T-helper 1 cell treated with Interleukin-12 subunit alpha and Interleukin-12 subunit beta and Interleukin-4 antibody, amounts not matched to agents 30 μg/mL and 1 μg/mL, for 36 hours (primary cell): ENCODE measurements around the gene NPB.
A peak's percentile ranks its signal among the peaks of the same experiment; 100 is the strongest.
"Not testable (repeated sequence)": the region's sequence is repeated elsewhere in the genome, so short reads cannot be mapped to it uniquely, and the experiment has no call there.

Experiments used
- H3K27ac Mint-ChIP-seq: one replicate; pipeline ENCODE4 v1.8.0; 2021; ENCODE audit warnings: mild to moderate bottlenecking, mixed read lengths
- H3K27me3 Mint-ChIP-seq: one replicate; pipeline ENCODE4 v1.8.0; 2021; ENCODE audit warnings: low read depth, mixed read lengths
- H3K36me3 Mint-ChIP-seq: one replicate; pipeline ENCODE4 v1.8.0; 2021; ENCODE audit warnings: low read depth, mixed read lengths
- H3K4me1 Mint-ChIP-seq: one replicate; pipeline ENCODE4 v1.8.0; 2021; ENCODE audit warnings: low read depth, mixed read lengths
- H3K4me3 Mint-ChIP-seq: one replicate; pipeline ENCODE4 v1.8.0; 2021; ENCODE audit warnings: mild to moderate bottlenecking, moderate library complexity, mixed read lengths
- H3K9me3 Mint-ChIP-seq: one replicate; pipeline ENCODE4 v1.8.0; 2021; ENCODE audit warnings: mixed read lengths

The NPB gene

DNA sequence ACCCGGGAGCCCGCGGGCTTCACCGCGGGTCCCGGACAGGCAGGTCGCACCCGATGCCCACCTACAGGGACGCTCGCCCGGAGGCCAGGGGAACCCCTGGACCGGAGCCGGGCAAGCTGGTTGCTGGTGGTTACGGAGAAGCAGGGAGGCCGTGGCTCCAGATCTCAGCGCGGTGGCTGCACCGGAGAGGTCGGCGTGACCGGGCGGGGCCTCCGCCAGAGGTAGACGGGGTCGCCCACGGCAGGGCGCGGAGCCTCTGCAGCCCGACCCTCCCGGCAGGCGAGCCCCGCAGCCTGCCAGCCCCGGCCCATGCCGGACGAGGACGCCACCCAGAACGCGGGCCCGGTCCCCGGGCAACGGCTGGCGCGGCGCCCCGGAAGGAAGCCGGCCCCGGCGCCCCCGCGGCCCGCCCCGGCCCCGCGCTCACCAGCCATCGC, 8.8 kb downstream of the NPB start:
- no peaks in the 10 kb centered on the region for H3K9me3 Mint-ChIP-seq
- peak overlapping the region; percentile 55 for H3K27ac Mint-ChIP-seq
- H3K4me1 Mint-ChIP-seq: peaks cover 14% of the 10 kb centered on the region
- H3K36me3 Mint-ChIP-seq: peaks cover 14% of the 10 kb centered on the region
- H3K4me3 Mint-ChIP-seq: peak overlapping the region; percentile 82
- no peaks in the 10 kb centered on the region for H3K27me3 Mint-ChIP-seq

DNA sequence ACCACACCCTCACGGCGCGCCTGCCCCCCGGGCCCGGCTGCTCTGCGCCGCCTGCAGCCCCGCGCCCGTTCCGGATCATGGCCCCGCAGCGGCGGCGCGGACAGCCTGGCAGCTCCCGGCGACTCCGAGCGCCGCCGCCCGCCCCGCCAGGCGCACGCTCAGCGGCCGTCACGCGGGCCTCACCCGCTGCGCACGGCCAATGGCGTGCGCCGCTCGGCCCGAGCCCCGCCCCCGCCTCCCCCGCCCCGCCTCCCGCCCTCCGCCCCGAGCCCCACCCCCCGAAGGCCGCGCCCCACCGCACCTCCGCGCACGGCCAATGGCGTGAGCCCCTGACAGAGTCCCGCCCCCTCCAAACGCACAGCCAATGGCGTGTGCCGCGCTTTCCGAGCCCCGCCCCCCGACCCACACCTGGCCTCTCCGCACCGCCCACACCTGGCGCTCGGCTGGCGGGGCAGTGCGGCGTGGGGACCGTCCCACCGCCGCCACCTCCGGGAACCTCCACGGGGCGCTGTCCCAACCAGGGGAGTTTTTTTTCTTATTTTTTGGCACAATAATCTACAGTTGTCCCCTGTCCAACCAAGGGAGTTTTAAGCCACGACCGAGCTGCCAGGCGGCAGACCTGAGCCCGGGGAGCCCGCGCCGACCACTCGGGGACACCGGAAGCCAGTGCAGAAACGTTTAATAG, 9.4 kb downstream of the NPB start, which contains the start of gene PCYT2:
PCYT2 (minus strand) TSS at position 123 of the 685 bp plus-strand sequence; CDS start at position 79, 44 bp downstream.
- H3K27ac Mint-ChIP-seq: peak within 1 kb of the TSS; percentile 55
- H3K4me1 Mint-ChIP-seq: peaks cover 15% of the 10 kb centered on the region
- H3K36me3 Mint-ChIP-seq: peaks cover 17% of the 10 kb centered on the region
- H3K9me3 Mint-ChIP-seq: no peaks in the 10 kb centered on the region
- H3K27me3 Mint-ChIP-seq: no peaks in the 10 kb centered on the region
- peak within 1 kb of the TSS; percentile 82 for H3K4me3 Mint-ChIP-seq

GRCh38 chr17:81911969-81912368, 9.9 kb downstream of the NPB start:
- peaks cover 19% of the 10 kb centered on the region for H3K36me3 Mint-ChIP-seq
- no peak overlapping the region for H3K27ac Mint-ChIP-seq
- H3K27me3 Mint-ChIP-seq: no peaks in the 10 kb centered on the region
- H3K4me3 Mint-ChIP-seq: peak overlapping the region; percentile 70
- peaks cover 21% of the 10 kb centered on the region for H3K4me1 Mint-ChIP-seq
- H3K9me3 Mint-ChIP-seq: no peaks in the 10 kb centered on the region

DNA sequence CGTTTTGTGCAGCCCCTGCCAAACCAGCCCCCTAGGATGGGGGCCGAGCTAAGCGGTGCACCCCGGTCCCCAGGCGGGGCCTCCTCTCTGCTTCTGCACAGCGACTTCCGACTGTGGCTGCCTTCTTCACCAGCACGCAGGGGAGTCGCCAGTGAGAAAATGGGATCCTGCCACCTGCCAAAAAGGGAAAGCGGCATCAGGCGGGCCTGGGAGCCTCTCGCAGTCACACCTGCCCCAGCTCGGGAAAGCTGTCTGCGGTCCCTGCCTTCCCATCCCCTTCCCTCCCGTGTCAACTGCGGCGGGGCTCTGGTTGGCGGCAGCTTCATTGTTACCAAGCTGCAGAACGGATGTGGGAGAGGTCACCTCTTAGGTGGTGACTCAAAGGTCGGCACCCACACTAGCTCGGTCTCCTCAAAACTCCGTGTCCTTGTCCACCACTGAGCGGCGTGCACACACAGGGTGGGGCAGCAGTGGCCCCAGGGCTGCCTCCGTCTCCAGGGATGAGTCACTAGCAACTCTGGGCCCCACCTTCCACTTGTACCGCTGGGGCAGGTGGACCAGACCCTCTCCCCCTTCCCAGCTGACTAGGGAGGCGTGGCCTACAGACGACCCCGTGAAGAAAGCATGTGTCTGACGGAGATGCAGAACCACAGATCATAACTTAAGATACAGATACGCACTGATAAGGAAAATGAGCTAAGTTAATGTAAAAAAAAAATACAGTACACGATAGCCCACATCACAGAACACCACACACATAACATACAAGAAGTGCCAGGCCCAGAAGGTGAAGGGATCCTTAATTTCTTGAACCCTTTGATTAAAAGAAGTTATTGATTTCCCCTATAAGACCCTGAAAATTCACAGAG, 10.6 kb downstream of the NPB start:
- no peaks in the 10 kb centered on the region for H3K27me3 Mint-ChIP-seq
- no peaks in the 10 kb centered on the region for H3K9me3 Mint-ChIP-seq
- H3K4me1 Mint-ChIP-seq: peaks cover 25% of the 10 kb centered on the region
- no peak overlapping the region for H3K27ac Mint-ChIP-seq
- no peak overlapping the region for H3K4me3 Mint-ChIP-seq
- H3K36me3 Mint-ChIP-seq: peaks cover 23% of the 10 kb centered on the region

DNA sequence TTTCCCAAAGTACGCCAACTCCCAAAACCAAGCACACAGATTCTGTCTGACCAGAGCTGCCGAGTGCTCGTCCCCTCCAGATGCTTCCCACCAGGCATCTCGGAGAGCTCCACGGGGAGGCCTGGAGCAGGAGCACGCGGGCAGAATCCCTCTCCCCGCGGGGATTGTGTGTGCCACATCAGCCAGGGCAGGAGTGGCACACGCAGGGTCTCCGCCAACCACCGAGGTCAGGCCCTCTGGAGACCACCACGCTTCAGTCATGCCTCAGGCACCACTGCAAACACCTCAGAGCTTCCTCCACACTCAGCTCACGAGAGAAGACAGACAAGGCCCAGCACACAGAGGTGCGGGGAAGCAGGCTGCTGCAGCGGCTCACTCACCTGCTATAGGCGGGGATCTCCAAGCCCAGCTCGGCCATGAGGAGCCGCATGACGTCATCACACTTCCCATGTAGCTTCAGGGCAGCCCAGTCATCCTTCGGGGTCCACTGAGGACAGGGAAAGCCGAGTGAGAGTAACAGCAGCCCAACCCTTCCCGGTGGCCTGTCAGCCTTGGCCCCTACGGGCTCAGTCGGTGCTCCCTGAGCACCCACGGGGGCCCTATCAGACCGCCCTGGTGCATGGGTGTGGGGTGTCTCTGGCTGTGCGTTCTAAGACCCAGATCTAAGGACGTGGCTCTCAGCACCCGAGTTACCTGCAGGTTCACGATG, 11.5 kb downstream of the NPB start:
- peaks cover 26% of the 10 kb centered on the region for H3K4me1 Mint-ChIP-seq
- no peak overlapping the region for H3K27ac Mint-ChIP-seq
- peaks cover 23% of the 10 kb centered on the region for H3K36me3 Mint-ChIP-seq
- H3K9me3 Mint-ChIP-seq: no peaks in the 10 kb centered on the region
- no peak overlapping the region for H3K4me3 Mint-ChIP-seq
- H3K27me3 Mint-ChIP-seq: no peaks in the 10 kb centered on the region

DNA sequence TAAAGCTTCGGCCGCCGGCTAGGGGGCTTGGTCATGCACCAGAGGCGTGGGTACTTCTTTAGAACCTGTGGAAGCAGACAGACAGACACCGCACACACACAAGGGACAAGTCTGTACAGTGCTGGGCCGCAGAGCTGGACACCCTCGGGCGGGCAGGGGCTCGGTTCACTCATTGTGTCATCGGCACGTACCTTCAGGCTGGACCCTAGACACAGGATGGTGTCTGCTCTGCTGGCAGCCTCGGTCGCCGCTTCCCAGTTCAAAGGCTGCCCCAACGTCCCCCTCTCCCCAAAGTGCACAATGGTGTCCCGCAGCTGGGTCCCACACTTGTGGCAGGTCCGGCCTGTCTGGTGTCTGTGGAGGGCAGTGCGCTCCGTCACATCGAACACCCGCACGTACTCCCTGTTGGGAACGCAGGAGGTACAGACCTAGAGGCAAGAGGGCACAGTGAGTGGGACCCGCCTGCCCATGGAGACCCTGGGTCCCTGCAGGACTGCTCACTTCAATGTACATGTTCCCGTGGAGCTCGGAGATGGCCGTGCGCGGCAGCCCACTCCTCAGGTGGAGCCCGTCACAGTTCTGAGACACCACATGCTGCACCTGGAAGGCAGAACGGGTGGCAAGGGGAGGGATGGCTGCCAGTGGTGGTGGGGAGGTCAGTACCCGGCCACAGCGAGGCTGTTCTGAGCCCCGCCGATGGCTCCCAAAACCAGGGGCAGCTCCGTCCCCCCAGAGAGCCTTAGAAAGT, 12.2 kb downstream of the NPB start:
- H3K27me3 Mint-ChIP-seq: no peaks in the 10 kb centered on the region
- H3K36me3 Mint-ChIP-seq: peaks cover 23% of the 10 kb centered on the region
- no peaks in the 10 kb centered on the region for H3K9me3 Mint-ChIP-seq
- H3K27ac Mint-ChIP-seq: no peak overlapping the region
- no peak overlapping the region for H3K4me3 Mint-ChIP-seq
- H3K4me1 Mint-ChIP-seq: peaks cover 26% of the 10 kb centered on the region

GRCh38 chr17:81915331-81915730, 13.3 kb downstream of the NPB start:
- no peak overlapping the region for H3K27ac Mint-ChIP-seq
- no peak overlapping the region for H3K4me3 Mint-ChIP-seq
- peaks cover 22% of the 10 kb centered on the region for H3K4me1 Mint-ChIP-seq
- no peaks in the 10 kb centered on the region for H3K9me3 Mint-ChIP-seq
- H3K36me3 Mint-ChIP-seq: peaks cover 23% of the 10 kb centered on the region
- H3K27me3 Mint-ChIP-seq: no peaks in the 10 kb centered on the region

GRCh38 chr17:81916234-81917001, 14.4 kb downstream of the NPB start:
- H3K36me3 Mint-ChIP-seq: peaks cover 23% of the 10 kb centered on the region
- peak overlapping the region; percentile 89 for H3K4me3 Mint-ChIP-seq
- peaks cover 26% of the 10 kb centered on the region for H3K4me1 Mint-ChIP-seq
- H3K9me3 Mint-ChIP-seq: no peaks in the 10 kb centered on the region
- H3K27ac Mint-ChIP-seq: peak overlapping the region; percentile 56
- no peaks in the 10 kb centered on the region for H3K27me3 Mint-ChIP-seq

DNA sequence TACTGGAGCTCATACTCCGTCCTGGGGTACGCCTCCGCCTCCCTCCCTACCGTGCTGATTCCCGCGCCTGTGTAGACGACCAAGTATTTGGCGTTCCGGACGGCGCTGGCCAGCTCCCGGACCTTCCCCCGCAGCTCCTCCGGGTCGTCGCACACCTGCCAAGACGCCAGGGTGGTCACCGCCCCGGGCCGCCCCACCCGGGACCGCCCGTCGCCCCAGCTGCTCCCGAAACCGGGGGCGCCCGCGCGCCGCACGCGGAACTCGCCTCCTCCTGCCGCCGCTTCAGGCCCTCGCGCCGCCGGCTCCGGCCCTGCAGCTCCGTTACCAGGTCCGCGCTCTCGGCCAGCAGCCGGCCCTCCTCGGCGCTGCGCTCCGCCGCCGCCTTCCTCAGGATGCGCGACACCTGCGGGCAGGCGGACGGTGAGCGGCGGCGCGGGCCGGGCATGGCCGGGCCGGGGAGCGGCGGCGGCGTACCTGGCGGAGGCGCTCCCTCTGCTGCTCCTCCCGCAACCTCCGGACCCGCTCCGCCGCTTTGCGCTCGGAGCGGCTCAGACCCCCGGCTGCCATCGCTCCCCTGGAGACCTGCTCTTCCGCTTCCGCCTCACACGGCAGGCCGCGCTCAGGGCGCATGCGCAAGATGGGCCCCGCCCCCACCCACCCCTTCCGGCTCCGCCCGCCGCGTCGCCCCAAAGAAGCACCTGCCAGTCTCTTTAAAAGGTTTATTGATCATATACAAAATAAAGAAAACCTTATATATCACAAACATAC, 15.7 kb downstream of the NPB start, which contains the start of gene SIRT7:
SIRT7 (minus strand) TSS at position 612 of the 768 bp plus-strand sequence; CDS start at position 567, 45 bp downstream.
- H3K9me3 Mint-ChIP-seq: no peaks in the 10 kb centered on the region
- peaks cover 21% of the 10 kb centered on the region for H3K36me3 Mint-ChIP-seq

DNA sequence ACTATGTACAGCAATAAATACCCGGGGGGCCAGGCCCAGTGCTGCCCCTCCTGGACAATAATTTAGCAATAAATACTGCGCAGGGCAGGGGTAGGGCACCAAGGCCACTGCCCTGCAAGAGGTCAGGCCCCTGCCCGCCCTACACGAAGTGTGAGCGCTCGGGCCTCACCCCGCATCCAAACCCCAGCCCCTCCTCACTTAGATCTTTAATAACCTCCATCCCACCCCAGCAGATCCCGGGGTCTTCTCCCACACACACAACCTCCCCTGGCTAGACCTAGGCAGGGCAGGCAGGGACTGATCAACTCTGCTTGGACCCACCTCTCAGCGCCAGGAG, 16.3 kb downstream of the NPB start:
- H3K27me3 Mint-ChIP-seq, H3K9me3 Mint-ChIP-seq: not testable (repeated sequence)
- H3K36me3 Mint-ChIP-seq: peaks cover 16% of the 10 kb centered on the region
- H3K4me1 Mint-ChIP-seq: peaks cover 18% of the 10 kb centered on the region
- H3K27ac Mint-ChIP-seq: peak overlapping the region; percentile 86
- peak overlapping the region; percentile 92 for H3K4me3 Mint-ChIP-seq

More for the DNA sequence above, 15.7 kb downstream of the NPB start, which contains the start of gene SIRT7:
- peak within 1 kb of the TSS; percentile 86 for H3K27ac Mint-ChIP-seq
- no peaks in the 10 kb centered on the region for H3K27me3 Mint-ChIP-seq
- peak within 1 kb of the TSS; percentile 92 for H3K4me3 Mint-ChIP-seq
- peaks cover 22% of the 10 kb centered on the region for H3K4me1 Mint-ChIP-seq

GRCh38 chr17:81918832-81919545, 17.0 kb downstream of the NPB start:
- Mint-ChIP-seq H3K27ac (peak overlapping the region; percentile 86), H3K36me3 (peaks cover 13% of the 10 kb centered on the region), H3K9me3 (no peaks in the 10 kb centered on the region), H3K4me3 (no peak overlapping the region), H3K27me3 (no peaks in the 10 kb centered on the region), H3K4me1 (peaks cover 19% of the 10 kb centered on the region)
